HepG2 (cell line): Measurements from ENCODE around the gene CFAP99. TPM values are rescaled to one million over a fixed set of nuclear protein-coding genes. Genes with fewer than 3 reads are reported as not detected.
A peak's percentile ranks its signal among the peaks of the same experiment; 100 is the strongest.

Experiments
- AKAP8 ChIP-seq: sonication (generic); formaldehyde crosslinking; IDR thresholded peaks from 2 replicates; pipeline ENCODE4 v1.5.1; 2020; ENCODE audit warnings: mild to moderate bottlenecking, missing genetic modification reagents
- GATAD2A ChIP-seq: IDR thresholded peaks from 2 replicates; pipeline ENCODE4 v1.6.1; 2016
- HMGA1 ChIP-seq: sonication (generic); formaldehyde crosslinking; conservative IDR thresholded peaks from 2 replicates; pipeline ENCODE4 v1.4.0; 2020; ENCODE audit warnings: missing genetic modification reagents
- HNRNPK ChIP-seq: fragments of 200-400 bp; formaldehyde crosslinking; IDR thresholded peaks from 2 replicates; pipeline ENCODE4 v1.6.1; 2018; ENCODE audit warnings: low read length, low read depth, moderate library complexity, mild to moderate bottlenecking; ENCODE audit not compliant: poor library complexity, severe bottlenecking
- KDM6A ChIP-seq: IDR thresholded peaks from 2 replicates; pipeline ENCODE4 v1.6.1; 2016; ENCODE audit warnings: low read depth
- MED1 ChIP-seq: sonication (generic); formaldehyde crosslinking; IDR thresholded peaks from 2 replicates; pipeline ENCODE4 v1.4.0; 2020; ENCODE audit warnings: missing genetic modification reagents
- MEIS1 ChIP-seq: sonication (generic); formaldehyde crosslinking; IDR thresholded peaks from 2 replicates; pipeline ENCODE4 v1.9.0; 2021; ENCODE audit warnings: mild to moderate bottlenecking, missing genetic modification reagents, moderate library complexity, borderline replicate concordance
- RAD21 ChIP-seq: fragments of 450-650 bp; formaldehyde crosslinking; IDR thresholded peaks from 2 replicates; pipeline ENCODE4 v1.5.0; 2020; ENCODE audit warnings: mild to moderate bottlenecking
- RBM22 ChIP-seq: fragments of 200-400 bp; formaldehyde crosslinking; optimal IDR thresholded peaks from 2 replicates; pipeline ENCODE3; 2017; ENCODE audit warnings: mild to moderate bottlenecking, low read length, moderate library complexity
- ZNF234 ChIP-seq: sonication (generic); formaldehyde crosslinking; conservative IDR thresholded peaks from 2 replicates; pipeline ENCODE4 v1.5.1; 2020; ENCODE audit warnings: mild to moderate bottlenecking, missing genetic modification reagents
- ZNF335 ChIP-seq: sonication (generic); formaldehyde crosslinking; IDR thresholded peaks from 2 replicates; pipeline ENCODE4 v1.4.0; 2020; ENCODE audit warnings: missing genetic modification reagents
- ZNF446 ChIP-seq: sonication (generic); formaldehyde crosslinking; IDR thresholded peaks from 2 replicates; pipeline ENCODE4 v1.5.0; 2020; ENCODE audit warnings: mild to moderate bottlenecking, missing genetic modification reagents
- ZNF546 ChIP-seq: sonication (generic); formaldehyde crosslinking; conservative IDR thresholded peaks from 2 replicates; pipeline ENCODE4 v1.8.1; 2023; ENCODE audit warnings: mild to moderate bottlenecking, missing genetic modification reagents
- ZNF674 ChIP-seq: sonication (generic); formaldehyde crosslinking; IDR thresholded peaks from 2 replicates; pipeline ENCODE4 v1.5.0; 2020; ENCODE audit warnings: low read depth, mild to moderate bottlenecking, missing genetic modification reagents
- ZNF768 ChIP-seq: sonication (generic); formaldehyde crosslinking; IDR thresholded peaks from 2 replicates; pipeline ENCODE4 v1.4.0; 2020; ENCODE audit warnings: missing genetic modification reagents
- polyA plus RNA-seq, 8 experiments: library from polyadenylated mRNA; depleted of rRNA in 3 of 8; stranded (reverse) in 7 of 8; unstranded in 1 of 8; fragments of >200 nt; fragmentation: Illumina TruSeq in 4 of 8; extraction: Trizol in 4 of 8; gene quantifications; 2 replicates each; pipeline versions ENCODE4 v1.2.1 to v1.2.3, GENCODE V29; 2011 to 2016; ENCODE audit warnings: low read depth in 4 of 8, missing spikeins in 1 of 8, mixed read lengths in 1 of 8; ENCODE audit not compliant: insufficient read depth in 1 of 8
- total RNA-seq, 5 experiments: library from RNA; depleted of rRNA; stranded (reverse); fragments of >200 nt; fragmentation: Illumina TruSeq; extraction: Trizol; gene quantifications; 2 replicates each; pipeline ENCODE4 v1.2.3, GENCODE V29; 2016; ENCODE audit warnings: low read depth in 1 of 5
- TF ChIP-seq, protein P1 (sequence below): IDR thresholded peaks from 2 replicates; pipeline ENCODE4 v1.6.1; 2016
- TF ChIP-seq, protein P2 (sequence below): IDR thresholded peaks from 2 replicates; pipeline ENCODE4 v1.4.0; 2020; ENCODE audit warnings: mild to moderate bottlenecking, missing genetic modification reagents
- TF ChIP-seq, protein P3 (sequence below): sonication (generic); formaldehyde crosslinking; conservative IDR thresholded peaks from 2 replicates; pipeline ENCODE4 v1.5.0; 2020; ENCODE audit warnings: missing genetic modification reagents
- TF ChIP-seq, protein P4 (sequence below): IDR thresholded peaks from 2 replicates; pipeline ENCODE4 v1.6.1; 2016; ENCODE audit warnings: low read depth, control low read depth
- TF ChIP-seq, protein P5 (sequence below): sonication (generic); IDR thresholded peaks from 2 replicates; pipeline ENCODE4 v1.6.1; 2016; ENCODE audit warnings: low read depth, borderline replicate concordance

The CFAP99 gene
- total and polyA plus RNA-seq, 2 of the 13 experiments (the other 11 are each of a cell fraction or from before 2014, with no cell fraction given): not detected

DNA sequence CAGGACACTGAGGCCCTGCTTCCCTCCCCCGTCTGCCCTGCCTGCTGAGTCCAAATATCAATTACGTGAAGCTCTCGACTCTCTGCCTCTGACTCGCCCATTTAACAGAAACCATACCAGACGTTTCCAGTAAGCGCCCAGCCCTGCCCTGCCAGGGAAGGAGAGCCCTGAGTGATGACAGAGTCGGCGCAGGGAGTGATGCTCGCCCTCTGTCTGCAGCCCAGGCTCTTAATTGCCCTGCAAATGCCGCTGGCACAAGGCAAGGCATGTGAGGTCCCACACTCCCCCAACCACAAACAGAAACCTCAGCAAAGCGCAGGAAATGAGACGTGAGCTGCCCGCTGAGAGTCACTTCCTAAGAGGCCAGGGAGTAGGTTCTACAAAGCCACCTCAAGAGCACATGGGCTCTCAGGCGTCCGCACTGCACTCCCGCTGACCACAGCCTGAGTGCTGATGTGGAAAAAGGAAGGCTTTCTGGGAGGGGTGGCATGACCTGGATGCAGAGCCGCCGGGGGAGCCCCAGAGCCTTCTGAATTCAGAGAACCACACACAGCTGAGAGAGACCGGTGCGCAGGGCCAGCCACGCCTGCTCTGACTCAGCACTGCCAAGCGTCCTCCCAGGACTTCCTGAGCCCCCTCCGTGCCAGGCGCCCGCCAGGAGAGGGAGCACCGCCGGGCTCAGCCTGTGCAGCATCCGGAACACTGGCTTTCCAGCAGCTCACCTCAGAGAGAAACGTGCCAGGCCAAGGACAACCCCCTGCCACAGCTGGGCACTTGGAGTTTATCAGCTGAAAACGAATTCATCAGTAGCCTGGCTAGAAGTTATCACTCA lies 5.7 kb upstream of the CFAP99 start (continued):
- TF ChIP-seq ZNF446 (CRISPR knock-in tag) (no peak), RAD21 (CRISPR knock-in tag) (peak; percentile 49), MED1 (CRISPR knock-in tag) (no peak), MEIS1 (CRISPR knock-in tag) (no peak), GATAD2A (CRISPR knock-in tag) (0 out of 2 replicates have a peak, but pooled peaks have one; percentile 47), ZNF546 (CRISPR knock-in tag) (no peak), ZNF768 (CRISPR knock-in tag) (peak; percentile 69), KDM6A (CRISPR knock-in tag) (no peak), ZNF674 (CRISPR knock-in tag) (no peak), ZNF234 (CRISPR knock-in tag) (no peak), AKAP8 (CRISPR knock-in tag) (no peak), ZNF335 (CRISPR knock-in tag) (no peak), HNRNPK (no peak), RBM22 (no peak), HMGA1 (CRISPR knock-in tag) (no peak)
- TF ChIP-seq, protein P1, sequence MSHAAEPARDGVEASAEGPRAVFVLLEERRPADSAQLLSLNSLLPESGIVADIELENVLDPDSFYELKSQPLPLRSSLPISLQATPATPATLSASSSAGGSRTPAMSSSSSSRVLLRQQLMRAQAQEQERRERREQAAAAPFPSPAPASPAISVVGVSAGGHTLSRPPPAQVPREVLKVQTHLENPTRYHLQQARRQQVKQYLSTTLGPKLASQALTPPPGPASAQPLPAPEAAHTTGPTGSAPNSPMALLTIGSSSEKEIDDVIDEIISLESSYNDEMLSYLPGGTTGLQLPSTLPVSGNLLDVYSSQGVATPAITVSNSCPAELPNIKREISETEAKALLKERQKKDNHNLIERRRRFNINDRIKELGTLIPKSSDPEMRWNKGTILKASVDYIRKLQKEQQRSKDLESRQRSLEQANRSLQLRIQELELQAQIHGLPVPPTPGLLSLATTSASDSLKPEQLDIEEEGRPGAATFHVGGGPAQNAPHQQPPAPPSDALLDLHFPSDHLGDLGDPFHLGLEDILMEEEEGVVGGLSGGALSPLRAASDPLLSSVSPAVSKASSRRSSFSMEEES: no peak
- TF ChIP-seq, protein P2, sequence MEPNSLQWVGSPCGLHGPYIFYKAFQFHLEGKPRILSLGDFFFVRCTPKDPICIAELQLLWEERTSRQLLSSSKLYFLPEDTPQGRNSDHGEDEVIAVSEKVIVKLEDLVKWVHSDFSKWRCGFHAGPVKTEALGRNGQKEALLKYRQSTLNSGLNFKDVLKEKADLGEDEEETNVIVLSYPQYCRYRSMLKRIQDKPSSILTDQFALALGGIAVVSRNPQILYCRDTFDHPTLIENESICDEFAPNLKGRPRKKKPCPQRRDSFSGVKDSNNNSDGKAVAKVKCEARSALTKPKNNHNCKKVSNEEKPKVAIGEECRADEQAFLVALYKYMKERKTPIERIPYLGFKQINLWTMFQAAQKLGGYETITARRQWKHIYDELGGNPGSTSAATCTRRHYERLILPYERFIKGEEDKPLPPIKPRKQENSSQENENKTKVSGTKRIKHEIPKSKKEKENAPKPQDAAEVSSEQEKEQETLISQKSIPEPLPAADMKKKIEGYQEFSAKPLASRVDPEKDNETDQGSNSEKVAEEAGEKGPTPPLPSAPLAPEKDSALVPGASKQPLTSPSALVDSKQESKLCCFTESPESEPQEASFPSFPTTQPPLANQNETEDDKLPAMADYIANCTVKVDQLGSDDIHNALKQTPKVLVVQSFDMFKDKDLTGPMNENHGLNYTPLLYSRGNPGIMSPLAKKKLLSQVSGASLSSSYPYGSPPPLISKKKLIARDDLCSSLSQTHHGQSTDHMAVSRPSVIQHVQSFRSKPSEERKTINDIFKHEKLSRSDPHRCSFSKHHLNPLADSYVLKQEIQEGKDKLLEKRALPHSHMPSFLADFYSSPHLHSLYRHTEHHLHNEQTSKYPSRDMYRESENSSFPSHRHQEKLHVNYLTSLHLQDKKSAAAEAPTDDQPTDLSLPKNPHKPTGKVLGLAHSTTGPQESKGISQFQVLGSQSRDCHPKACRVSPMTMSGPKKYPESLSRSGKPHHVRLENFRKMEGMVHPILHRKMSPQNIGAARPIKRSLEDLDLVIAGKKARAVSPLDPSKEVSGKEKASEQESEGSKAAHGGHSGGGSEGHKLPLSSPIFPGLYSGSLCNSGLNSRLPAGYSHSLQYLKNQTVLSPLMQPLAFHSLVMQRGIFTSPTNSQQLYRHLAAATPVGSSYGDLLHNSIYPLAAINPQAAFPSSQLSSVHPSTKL (CRISPR knock-in tag): 0 out of 2 replicates have a peak, but pooled peaks have one; percentile 23
- TF ChIP-seq, protein P3, sequence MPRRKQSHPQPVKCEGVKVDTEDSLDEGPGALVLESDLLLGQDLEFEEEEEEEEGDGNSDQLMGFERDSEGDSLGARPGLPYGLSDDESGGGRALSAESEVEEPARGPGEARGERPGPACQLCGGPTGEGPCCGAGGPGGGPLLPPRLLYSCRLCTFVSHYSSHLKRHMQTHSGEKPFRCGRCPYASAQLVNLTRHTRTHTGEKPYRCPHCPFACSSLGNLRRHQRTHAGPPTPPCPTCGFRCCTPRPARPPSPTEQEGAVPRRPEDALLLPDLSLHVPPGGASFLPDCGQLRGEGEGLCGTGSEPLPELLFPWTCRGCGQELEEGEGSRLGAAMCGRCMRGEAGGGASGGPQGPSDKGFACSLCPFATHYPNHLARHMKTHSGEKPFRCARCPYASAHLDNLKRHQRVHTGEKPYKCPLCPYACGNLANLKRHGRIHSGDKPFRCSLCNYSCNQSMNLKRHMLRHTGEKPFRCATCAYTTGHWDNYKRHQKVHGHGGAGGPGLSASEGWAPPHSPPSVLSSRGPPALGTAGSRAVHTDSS: no peak
- TF ChIP-seq, protein P4, sequence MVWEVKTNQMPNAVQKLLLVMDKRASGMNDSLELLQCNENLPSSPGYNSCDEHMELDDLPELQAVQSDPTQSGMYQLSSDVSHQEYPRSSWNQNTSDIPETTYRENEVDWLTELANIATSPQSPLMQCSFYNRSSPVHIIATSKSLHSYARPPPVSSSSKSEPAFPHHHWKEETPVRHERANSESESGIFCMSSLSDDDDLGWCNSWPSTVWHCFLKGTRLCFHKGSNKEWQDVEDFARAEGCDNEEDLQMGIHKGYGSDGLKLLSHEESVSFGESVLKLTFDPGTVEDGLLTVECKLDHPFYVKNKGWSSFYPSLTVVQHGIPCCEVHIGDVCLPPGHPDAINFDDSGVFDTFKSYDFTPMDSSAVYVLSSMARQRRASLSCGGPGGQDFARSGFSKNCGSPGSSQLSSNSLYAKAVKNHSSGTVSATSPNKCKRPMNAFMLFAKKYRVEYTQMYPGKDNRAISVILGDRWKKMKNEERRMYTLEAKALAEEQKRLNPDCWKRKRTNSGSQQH (CRISPR knock-in tag): no peak
- TF ChIP-seq, protein P5, sequence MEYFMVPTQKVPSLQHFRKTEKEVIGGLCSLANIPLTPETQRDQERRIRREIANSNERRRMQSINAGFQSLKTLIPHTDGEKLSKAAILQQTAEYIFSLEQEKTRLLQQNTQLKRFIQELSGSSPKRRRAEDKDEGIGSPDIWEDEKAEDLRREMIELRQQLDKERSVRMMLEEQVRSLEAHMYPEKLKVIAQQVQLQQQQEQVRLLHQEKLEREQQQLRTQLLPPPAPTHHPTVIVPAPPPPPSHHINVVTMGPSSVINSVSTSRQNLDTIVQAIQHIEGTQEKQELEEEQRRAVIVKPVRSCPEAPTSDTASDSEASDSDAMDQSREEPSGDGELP: peak; percentile 71; the same call in 1 of the 2 replicates
